ENCODE measurements around the gene DIS3L2. TPM values are rescaled to one million over a fixed set of nuclear protein-coding genes. Genes with fewer than 3 reads are reported as not detected.

Gene DIS3L2
- polyA plus RNA-seq, 1 experiment, result 8.2 TPM

DNA sequence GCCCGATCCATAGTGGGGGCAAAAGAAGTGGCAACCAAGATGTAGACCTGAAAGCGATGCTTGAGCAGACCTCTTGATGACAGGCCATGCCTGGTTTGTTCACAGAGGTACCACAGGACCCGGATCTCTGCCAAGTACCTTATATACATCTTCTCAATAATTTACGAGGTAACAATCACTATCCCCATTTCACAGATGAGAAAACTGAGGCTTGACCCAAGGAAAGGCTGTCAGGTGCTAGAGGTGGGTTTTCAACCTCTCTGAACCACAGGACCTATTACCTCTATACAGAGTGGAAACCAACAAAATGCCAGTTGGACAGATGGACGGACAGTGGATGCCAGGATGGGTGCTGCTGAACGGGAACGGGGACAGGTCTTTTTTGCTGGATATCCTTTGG is 13.8 kb upstream of the DIS3L2 start:
- DNase-seq (ENCODE audit: low read depth, low spot score), result no peak
- Histone ChIP-seq H3K4me3 (ENCODE audit: low read depth, low read length) (no peak overlapping the region), H3K27me3 (ENCODE audit: control insufficient read depth, insufficient read depth, low read length) (no peaks in the 10 kb centered on the region), H3K9me3 (ENCODE audit: control insufficient read depth, insufficient read depth, low read length) (no peaks in the 10 kb centered on the region), H3K27ac (ENCODE audit: low read depth, low read length) (no peak overlapping the region)
- ChIA-PET CTCF (no interaction called here), POLR2A (no interaction called here)
- TF ChIP-seq, protein P1, sequence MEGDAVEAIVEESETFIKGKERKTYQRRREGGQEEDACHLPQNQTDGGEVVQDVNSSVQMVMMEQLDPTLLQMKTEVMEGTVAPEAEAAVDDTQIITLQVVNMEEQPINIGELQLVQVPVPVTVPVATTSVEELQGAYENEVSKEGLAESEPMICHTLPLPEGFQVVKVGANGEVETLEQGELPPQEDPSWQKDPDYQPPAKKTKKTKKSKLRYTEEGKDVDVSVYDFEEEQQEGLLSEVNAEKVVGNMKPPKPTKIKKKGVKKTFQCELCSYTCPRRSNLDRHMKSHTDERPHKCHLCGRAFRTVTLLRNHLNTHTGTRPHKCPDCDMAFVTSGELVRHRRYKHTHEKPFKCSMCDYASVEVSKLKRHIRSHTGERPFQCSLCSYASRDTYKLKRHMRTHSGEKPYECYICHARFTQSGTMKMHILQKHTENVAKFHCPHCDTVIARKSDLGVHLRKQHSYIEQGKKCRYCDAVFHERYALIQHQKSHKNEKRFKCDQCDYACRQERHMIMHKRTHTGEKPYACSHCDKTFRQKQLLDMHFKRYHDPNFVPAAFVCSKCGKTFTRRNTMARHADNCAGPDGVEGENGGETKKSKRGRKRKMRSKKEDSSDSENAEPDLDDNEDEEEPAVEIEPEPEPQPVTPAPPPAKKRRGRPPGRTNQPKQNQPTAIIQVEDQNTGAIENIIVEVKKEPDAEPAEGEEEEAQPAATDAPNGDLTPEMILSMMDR (IDR thresholded peaks at IDR 0.05; ENCODE audit: low read depth, low read length), result no peak

DNA sequence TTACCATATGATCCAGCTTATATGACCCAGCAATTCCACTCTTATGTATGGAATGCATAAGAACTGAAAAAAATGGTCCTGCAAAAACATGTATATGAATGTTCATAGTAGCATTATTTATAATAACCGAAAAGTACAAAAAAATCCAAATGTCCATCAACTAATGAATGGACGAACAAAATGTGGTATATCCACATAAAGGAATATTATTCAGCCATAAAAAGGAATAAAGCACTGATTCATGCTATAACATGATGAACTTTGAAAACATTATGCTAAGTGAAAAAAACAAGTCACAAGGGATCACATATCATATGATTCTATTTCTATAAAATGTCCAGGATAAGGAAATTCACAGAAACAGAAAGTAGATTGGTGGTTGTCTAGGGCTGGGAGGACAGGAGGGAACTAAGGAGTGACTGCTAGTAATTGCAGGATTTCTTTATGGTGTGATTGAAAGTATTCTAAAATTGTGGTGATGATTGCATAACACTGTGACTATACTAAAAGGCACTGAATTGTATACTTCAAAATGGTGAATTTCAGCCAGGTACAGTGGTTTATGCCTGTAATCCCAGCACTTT is 10.0 kb upstream of the DIS3L2 start:
- POLR2A ChIA-PET, result no interaction called here
- TF ChIP-seq, protein P1 (IDR thresholded peaks at IDR 0.05; ENCODE audit: low read depth, low read length), result no peak

DNA sequence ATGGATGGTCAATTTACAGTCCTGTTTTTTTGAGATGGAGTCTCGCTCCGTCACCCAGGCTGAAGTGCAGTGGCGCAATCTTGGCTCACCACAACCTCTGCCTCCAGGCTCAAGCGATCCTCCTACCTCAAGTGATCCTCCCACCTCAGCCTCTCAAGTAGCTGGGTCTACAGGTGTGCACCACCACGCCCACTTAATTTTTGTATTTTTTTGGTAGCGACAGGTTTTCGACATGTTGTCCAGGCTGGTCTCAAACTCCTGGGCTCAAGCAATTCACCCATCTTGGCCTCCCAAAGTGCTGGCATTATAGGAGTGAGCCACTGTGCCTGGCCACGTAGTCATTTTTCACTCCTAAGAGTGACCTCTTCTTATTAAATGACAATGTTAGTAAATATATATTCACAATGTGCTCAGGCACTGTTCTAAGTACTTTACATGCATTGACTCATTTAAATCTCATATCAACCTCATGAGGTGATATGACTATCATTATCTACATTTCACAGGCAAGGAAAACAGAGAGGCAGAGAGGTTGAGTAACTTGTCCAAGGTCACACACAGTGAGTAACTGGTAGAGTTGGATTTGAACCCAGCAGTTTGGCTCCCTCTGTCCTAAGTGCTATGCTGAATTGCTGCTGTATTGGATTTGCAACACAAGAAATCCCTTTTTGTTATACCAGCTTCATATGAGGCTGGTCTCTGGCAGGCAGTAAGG is 5.6 kb upstream of the DIS3L2 start:
- no peak for DNase-seq (ENCODE audit: low read depth, low spot score)
- Histone ChIP-seq H3K27ac (ENCODE audit: low read depth, low read length) (no peak overlapping the region), H3K4me3 (ENCODE audit: low read depth, low read length) (no peak overlapping the region), H3K9me3 (ENCODE audit: control insufficient read depth, insufficient read depth, low read length) (no peaks in the 10 kb centered on the region), H3K27me3 (ENCODE audit: control insufficient read depth, insufficient read depth, low read length) (peaks cover 6% of the 10 kb centered on the region)
- CTCF ChIA-PET, result no interaction called here
- TF ChIP-seq, protein P1 (IDR thresholded peaks at IDR 0.05; ENCODE audit: low read depth, low read length), result no peak
- POLR2A ChIA-PET, result no interaction called here

More for the DNA sequence above, 10.0 kb upstream of the DIS3L2 start:
- Histone ChIP-seq H3K27ac (ENCODE audit: low read depth, low read length) (no peak overlapping the region), H3K9me3 (ENCODE audit: control insufficient read depth, insufficient read depth, low read length) (no peaks in the 10 kb centered on the region), H3K27me3 (ENCODE audit: control insufficient read depth, insufficient read depth, low read length) (peaks cover 6% of the 10 kb centered on the region), H3K4me3 (ENCODE audit: low read depth, low read length) (no peak overlapping the region)
- CTCF ChIA-PET, result no interaction called here
- no peak for DNase-seq (ENCODE audit: low read depth, low spot score)

DNA sequence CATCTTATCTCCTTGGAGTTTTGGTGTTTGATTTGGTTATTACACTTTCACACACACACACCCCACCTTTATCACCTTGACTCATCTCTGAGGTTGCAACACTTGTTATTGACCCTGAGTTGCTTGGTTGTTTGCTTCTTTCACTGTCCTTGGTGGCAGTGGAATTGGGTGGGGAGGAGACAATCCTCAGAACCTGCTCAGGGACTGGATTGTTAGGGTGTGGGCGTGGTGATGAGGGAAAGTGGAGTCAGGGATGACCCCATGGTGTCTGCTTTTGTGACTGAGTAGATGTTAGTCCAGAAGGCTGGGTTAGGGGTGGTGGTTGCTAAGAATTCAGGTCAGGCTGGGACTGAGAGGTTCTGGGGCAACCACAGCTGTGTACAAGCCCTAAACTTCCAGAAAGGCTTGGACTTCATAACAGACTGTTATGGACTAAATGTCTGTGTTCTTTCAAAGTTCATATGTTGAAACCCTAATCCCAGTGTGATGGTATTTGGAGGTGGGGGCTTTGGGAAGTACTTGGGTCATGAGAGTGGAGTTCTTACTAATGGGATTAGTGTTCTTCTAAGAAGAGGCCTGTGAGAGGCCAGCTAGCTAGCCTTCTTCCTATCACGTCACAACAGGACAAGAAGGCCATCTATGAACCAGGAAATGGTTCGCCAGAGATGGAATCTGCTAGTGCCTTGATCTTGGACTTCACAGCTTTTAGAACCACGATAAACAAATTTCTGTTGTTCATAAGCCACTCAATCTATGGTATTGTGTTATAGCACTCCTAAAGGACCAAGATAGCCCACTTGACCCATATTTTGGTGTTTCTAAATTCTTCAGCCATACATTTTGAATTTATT is 3.4 kb upstream of the DIS3L2 start:
- Histone ChIP-seq H3K9me3 (ENCODE audit: control insufficient read depth, insufficient read depth, low read length) (no peaks in the 10 kb centered on the region), H3K4me3 (ENCODE audit: low read depth, low read length) (no peak overlapping the region), H3K27ac (ENCODE audit: low read depth, low read length) (no peak overlapping the region), H3K27me3 (ENCODE audit: control insufficient read depth, insufficient read depth, low read length) (peaks cover 6% of the 10 kb centered on the region)
- TF ChIP-seq, protein P1 (IDR thresholded peaks at IDR 0.05; ENCODE audit: low read depth, low read length), result no peak
- DNase-seq (ENCODE audit: low read depth, low spot score), result no peak
- ChIA-PET CTCF (no interaction called here), POLR2A (no interaction called here)

Data from AG04450 (cell line).